ENCODE measurements around the gene SIM2. TPM values are rescaled to one million over a fixed set of nuclear protein-coding genes. Genes with fewer than 3 reads are reported as not detected.

SIM2 gene
- total RNA-seq, 1 donor: not detected

DNA sequence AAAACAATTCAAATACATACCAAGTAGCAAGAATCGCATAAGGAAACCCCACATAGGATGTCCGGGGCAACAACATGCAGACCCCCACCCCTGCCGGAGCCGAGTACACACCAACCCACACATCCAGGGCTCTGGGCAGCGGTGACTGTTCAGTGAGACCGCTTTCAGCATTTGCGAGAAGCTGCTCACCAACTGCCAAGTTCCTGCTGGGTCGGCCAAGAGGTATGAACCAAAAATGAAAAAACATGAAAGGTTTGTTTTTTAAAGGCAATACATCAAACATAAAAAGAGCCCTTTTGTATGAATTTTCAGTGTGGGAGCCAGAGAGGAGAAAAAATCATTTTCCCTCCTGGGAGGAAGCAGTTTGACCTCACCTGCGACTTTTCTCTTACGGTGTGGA, 92.3 kb downstream of the SIM2 start:
- DNase-seq (ENCODE audit: low read depth in 2 of 3, low spot score in 2 of 3): no peak

DNA sequence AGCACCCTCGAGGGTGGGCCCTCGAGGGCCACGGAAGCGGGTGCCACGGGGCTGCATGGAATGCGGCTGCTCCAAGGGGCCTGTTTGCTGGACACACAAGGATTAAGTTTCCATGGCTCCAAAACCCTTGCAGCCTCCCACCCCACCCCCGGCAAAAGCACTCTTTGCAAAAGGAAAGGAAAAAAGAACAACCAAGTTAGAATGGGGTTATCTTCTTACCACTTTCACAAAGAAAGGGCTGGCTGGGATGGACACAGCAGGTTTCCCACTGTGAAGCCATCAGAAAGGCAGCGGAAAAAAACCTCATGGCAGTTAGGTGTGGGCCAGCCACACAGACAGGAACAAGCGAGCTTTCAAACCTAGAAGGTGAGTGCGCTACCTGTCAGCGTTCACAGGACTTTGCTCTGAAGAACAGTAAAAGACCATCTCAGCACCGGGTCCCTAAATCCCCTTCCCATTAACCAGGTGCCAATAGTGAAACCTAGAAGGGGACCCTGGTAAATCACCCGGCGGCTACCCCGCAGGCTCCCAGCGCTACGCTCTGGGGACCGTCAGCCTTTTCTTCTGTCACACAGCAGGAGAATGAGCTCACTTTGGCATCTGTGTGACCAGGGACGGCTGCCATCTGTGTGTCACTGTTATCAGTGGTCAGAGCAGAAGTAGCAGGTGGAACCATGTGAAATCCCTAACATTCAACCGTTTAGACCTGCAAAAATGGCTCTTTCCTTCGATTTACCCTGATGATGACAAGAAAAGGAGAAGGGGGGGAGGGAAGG, 93.0 kb downstream of the SIM2 start:
- DNase-seq (ENCODE audit: low read depth in 2 of 3, low spot score in 2 of 3): no peak

DNA sequence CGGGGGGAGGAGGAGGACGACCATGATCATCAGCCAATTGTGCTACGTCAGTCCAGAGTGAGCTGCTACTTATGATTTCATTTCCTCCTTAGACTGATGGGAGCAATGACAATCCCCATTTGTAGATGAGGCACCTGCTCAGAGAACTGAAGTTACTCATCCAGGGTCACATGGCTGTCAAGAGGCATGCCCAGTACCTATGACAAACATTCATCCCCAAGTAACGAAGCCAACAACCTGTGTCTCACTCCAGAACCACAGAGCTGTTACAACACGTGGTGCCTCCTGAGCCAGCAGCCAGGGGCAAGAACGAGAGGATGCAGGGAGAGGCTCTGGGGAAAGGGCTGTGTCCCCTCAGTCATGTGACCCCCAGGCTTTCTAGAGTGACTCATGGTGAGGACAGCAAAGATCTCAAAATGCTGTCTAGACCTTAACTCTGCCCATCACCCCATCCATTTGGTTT, 93.6 kb downstream of the SIM2 start:
- DNase-seq (ENCODE audit: low read depth in 2 of 3, low spot score in 2 of 3): no peak

DNA sequence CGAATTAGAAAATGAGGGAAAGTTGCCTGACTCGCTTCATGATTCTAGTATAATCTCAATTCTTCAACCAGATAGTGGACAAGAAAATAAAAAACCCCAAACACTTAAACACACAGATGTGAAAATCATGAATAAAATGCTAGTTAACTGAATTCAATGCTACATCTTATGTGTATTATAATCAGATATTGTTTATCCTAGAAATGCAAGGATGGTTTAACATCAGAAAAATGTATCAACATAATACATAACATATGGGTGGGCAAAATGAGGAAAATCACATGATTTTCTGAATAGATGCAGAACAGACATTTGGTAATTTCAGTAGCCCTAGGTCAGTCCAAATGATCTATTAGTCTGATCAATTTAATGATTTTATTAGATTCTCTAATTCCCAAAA, 97.2 kb downstream of the SIM2 start:
- DNase-seq (ENCODE audit: low read depth in 2 of 3, low spot score in 2 of 3): no peak

GRCh38 chr21:36798491-36798890, 99.6 kb downstream of the SIM2 start:
- DNase-seq (ENCODE audit: low read depth in 2 of 3, low spot score in 2 of 3): no peak

Other genes with a start within 250 kb of the SIM2 start
- gene CLDN14, start 219.0 kb upstream of the SIM2 start, total RNA-seq: not detected